H1 (cell line): Measurements from ENCODE around the gene DNMT3B. TPM values are rescaled to one million over a fixed set of nuclear protein-coding genes. Genes with fewer than 3 reads are reported as not detected.

Experiments
- CTCF ChIA-PET: fragments of 300-600 bp; sonication (Branson Sonifier 250); formaldehyde crosslinking; loops from one replicate; lab custom pipeline; 2021; ENCODE audit not compliant: partially characterized antibody; lab: Charles Lee
- POLR2A ChIA-PET: fragments of 300-600 bp; sonication (Branson Sonifier 250); formaldehyde crosslinking; loops from one replicate; lab custom pipeline; 2021; ENCODE audit warnings: inconsistent platforms; ENCODE audit not compliant: partially characterized antibody; lab: Charles Lee
- DNase-seq, 2 experiments: peaks; one replicate each; pipeline versions ENCODE4 v3.0.0 to v3.0.0-alpha.2; 2010 to 2022; ENCODE audit warnings: low spot score in 2 of 2, low read depth in 1 of 2, mixed read lengths in 1 of 2
- FAIRE-seq: peaks from 2 replicates; lab custom pipeline; 2011; peaks lifted over from hg19 to GRCh38; lab: Jason Lieb, UNC
- H2AFZ ChIP-seq: 2 replicates; pipeline ENCODE4 v1.8.1; 2012; ENCODE audit warnings: low read length, inconsistent platforms
- H2AK5ac ChIP-seq: 2 replicates; pipeline ENCODE4 v1.6.1; 2013; ENCODE audit warnings: low read depth, low read length
- H2BK120ac ChIP-seq: replicated peaks from 2 replicates; pipeline ENCODE3; 2013; ENCODE audit warnings: low read depth, low read length, inconsistent platforms
- H2BK12ac ChIP-seq: 2 replicates; pipeline ENCODE4 v1.6.1; 2013; ENCODE audit warnings: low read depth, low read length
- H2BK15ac ChIP-seq: 2 replicates; pipeline ENCODE4 v1.6.1; 2013; ENCODE audit warnings: low read length
- H2BK20ac ChIP-seq: 2 replicates; pipeline ENCODE4 v1.6.1; 2013; ENCODE audit warnings: low read length
- H2BK5ac ChIP-seq: 2 replicates; pipeline ENCODE4 v1.6.1; 2013; ENCODE audit warnings: low read depth, low read length
- H3K14ac ChIP-seq: 2 replicates; pipeline ENCODE4 v1.6.1; 2013; ENCODE audit warnings: inconsistent platforms; ENCODE audit not compliant: insufficient read length
- H3K18ac ChIP-seq: 2 replicates; pipeline ENCODE4 v1.6.1; 2013; ENCODE audit warnings: low read length; ENCODE audit errors: extremely low read depth
- H3K23ac ChIP-seq: 2 replicates; pipeline ENCODE4 v1.6.1; 2013; ENCODE audit warnings: inconsistent platforms; ENCODE audit not compliant: insufficient read length
- H3K23me2 ChIP-seq: 2 replicates; pipeline ENCODE4 v1.6.1; 2013; ENCODE audit warnings: low read depth, low read length
- H3K27ac ChIP-seq: 2 replicates; pipeline ENCODE4 v1.6.1; 2011; ENCODE audit warnings: low read depth, low read length, inconsistent platforms
- H3K27me3 ChIP-seq, 4 experiments: replicated peaks in 1 of 4; 1 replicate in 1 of 4; 2 replicates in 3 of 4; pipeline versions ENCODE4 v1.6.1 to v1.8.1; 2011 to 2013; ENCODE audit warnings: low read length in 3 of 4, mild to moderate bottlenecking in 3 of 4, inconsistent platforms in 2 of 4, mixed read lengths in 2 of 4, moderate library complexity in 1 of 4; ENCODE audit not compliant: control insufficient read depth in 3 of 4, insufficient read depth in 3 of 4; ENCODE audit errors: extremely low read depth in 1 of 4
- H3K36me3 ChIP-seq, 4 experiments: 2 replicates each; pipeline versions ENCODE4 v1.6.1 to v1.8.1; 2011 to 2013; ENCODE audit warnings: mild to moderate bottlenecking in 4 of 4, low read length in 3 of 4, moderate library complexity in 2 of 4, control low read depth in 1 of 4, inconsistent platforms in 1 of 4; ENCODE audit not compliant: insufficient read depth in 4 of 4, control insufficient read depth in 2 of 4
- H3K4ac ChIP-seq: replicated peaks from 2 replicates; pipeline ENCODE3; 2013; ENCODE audit warnings: low read length, low read depth, mixed read lengths, inconsistent platforms; ENCODE audit not compliant: insufficient read length
- H3K4me1 ChIP-seq, 4 experiments: replicated peaks in 1 of 4; 1 replicate in 1 of 4; 2 replicates in 3 of 4; pipeline versions ENCODE4 v1.6.1 to v1.8.1; 2011 to 2013; ENCODE audit warnings: low read length in 3 of 4, inconsistent platforms in 2 of 4, mixed read lengths in 1 of 4; ENCODE audit not compliant: insufficient read depth in 4 of 4, control insufficient read depth in 3 of 4
- H3K4me2 ChIP-seq, 2 experiments: 2 replicates each; pipeline versions ENCODE4 v1.6.1 to v1.8.1; 2011 to 2013; ENCODE audit warnings: low read depth in 2 of 2, low read length in 2 of 2, control low read depth in 1 of 2, inconsistent platforms in 1 of 2, mild to moderate bottlenecking in 1 of 2; ENCODE audit not compliant: insufficient read depth in 1 of 2
- H3K4me3 ChIP-seq, 4 experiments: fragments of 200-600, 300-600 bp in 1 of 4; sonication (generic), shearing (Covaris generic), sonication (Bioruptor Twin) in 1 of 4; 2 replicates each; pipeline versions ENCODE4 v1.5.1 to v1.8.1; 2011 to 2016; ENCODE audit warnings: low read length in 4 of 4, low read depth in 3 of 4, control low read depth in 2 of 4, inconsistent platforms in 2 of 4, mild to moderate bottlenecking in 2 of 4, mixed read lengths in 1 of 4, moderate library complexity in 1 of 4; ENCODE audit not compliant: insufficient read depth in 2 of 4; ENCODE audit errors: extremely low read depth in 1 of 4
- H3K56ac ChIP-seq: replicated peaks from 2 replicates; pipeline ENCODE3; 2013; ENCODE audit warnings: low read depth, mild to moderate bottlenecking, mixed read lengths, low read length, inconsistent platforms; ENCODE audit not compliant: insufficient read length
- H3K79me1 ChIP-seq: 2 replicates; pipeline ENCODE4 v1.6.1; 2013; ENCODE audit warnings: low read depth, low read length, control low read depth
- H3K79me2 ChIP-seq, 2 experiments: 2 replicates each; pipeline versions ENCODE4 v1.6.1 to v1.8.1; 2012 to 2013; ENCODE audit warnings: low read length in 2 of 2, mild to moderate bottlenecking in 2 of 2, inconsistent platforms in 1 of 2; ENCODE audit not compliant: insufficient read depth in 2 of 2, control insufficient read depth in 1 of 2
- H3K9ac ChIP-seq, 4 experiments: replicated peaks in 1 of 4; 1 replicate in 1 of 4; 2 replicates in 3 of 4; pipeline versions ENCODE4 v1.6.1 to v1.8.1; 2011 to 2013; ENCODE audit warnings: low read depth in 3 of 4, low read length in 3 of 4, control low read depth in 2 of 4, mild to moderate bottlenecking in 2 of 4, moderate library complexity in 2 of 4, inconsistent platforms in 1 of 4; ENCODE audit errors: extremely low read depth in 1 of 4
- H3K9me3 ChIP-seq, 2 experiments: 2 replicates each; pipeline versions ENCODE4 v1.6.1 to v1.8.1; 2012 to 2013; ENCODE audit warnings: mild to moderate bottlenecking in 2 of 2, moderate library complexity in 2 of 2, control low read depth in 1 of 2, inconsistent platforms in 1 of 2, low read depth in 1 of 2, low read length in 1 of 2, mixed read lengths in 1 of 2; ENCODE audit not compliant: insufficient read depth in 2 of 2
- H4K20me1 ChIP-seq, 2 experiments: replicated peaks in 1 of 2; 2 replicates each; pipeline versions ENCODE3 to v1.8.1; 2011 to 2013; ENCODE audit warnings: inconsistent platforms in 2 of 2, low read length in 2 of 2, mild to moderate bottlenecking in 1 of 2; ENCODE audit not compliant: insufficient read depth in 2 of 2, control insufficient read depth in 1 of 2
- H4K5ac ChIP-seq: 2 replicates; pipeline ENCODE4 v1.6.1; 2013; ENCODE audit warnings: low read length, low read depth, mixed read lengths, inconsistent platforms; ENCODE audit not compliant: insufficient read length
- H4K8ac ChIP-seq: 2 replicates; pipeline ENCODE4 v1.8.0; 2013; ENCODE audit warnings: mild to moderate bottlenecking, moderate library complexity, low read length, inconsistent platforms; ENCODE audit not compliant: insufficient read depth; ENCODE audit errors: extremely low read depth
- H4K91ac ChIP-seq: replicated peaks from 2 replicates; pipeline ENCODE3; 2013; ENCODE audit warnings: low read length, mixed read lengths, inconsistent platforms; ENCODE audit not compliant: insufficient read length
- BCL11A ChIP-seq, 2 experiments: IDR thresholded peaks; one replicate each; pipeline ENCODE4 v1.6.1; 2011; ENCODE audit warnings: low read depth in 2 of 2, low read length in 2 of 2, mild to moderate bottlenecking in 2 of 2
- NRF1 ChIP-seq: IDR thresholded peaks from 2 replicates; pipeline ENCODE4 v1.6.1; 2011; ENCODE audit warnings: mild to moderate bottlenecking, low read depth, low read length, improper control_type of control experiment
- POLR2AphosphoS5 ChIP-seq: IDR thresholded peaks from 2 replicates; pipeline ENCODE4 v1.6.1; 2011; ENCODE audit warnings: low read depth, low read length
- RAD21 ChIP-seq, 2 experiments: IDR thresholded peaks in 1 of 2; conservative IDR thresholded peaks in 1 of 2; 2 replicates each; pipeline ENCODE4 v1.6.1; 2011; ENCODE audit warnings: low read depth in 2 of 2, low read length in 2 of 2, improper control_type of control experiment in 1 of 2, inconsistent platforms in 1 of 2, mild to moderate bottlenecking in 1 of 2, moderate library complexity in 1 of 2
- RFX5 ChIP-seq: IDR thresholded peaks from 2 replicates; pipeline ENCODE4 v1.6.1; 2011; ENCODE audit warnings: low read depth, low read length, improper control_type of control experiment, borderline replicate concordance
- WGBS, 2 experiments: shearing (Covaris generic) in 1 of 2; methylation state at CpG; one replicate each; pipeline versions ENCODE4 v1.1.6 to v1.1.7; 2013 to 2015; ENCODE audit warnings: low lambda C conversion rate in 2 of 2, mixed read lengths in 2 of 2, inconsistent platforms in 1 of 2, low coverage in 1 of 2, missing lambda C conversion rate in 1 of 2; ENCODE audit not compliant: insufficient replicate concordance in 2 of 2, insufficient coverage in 1 of 2, insufficient read length in 1 of 2; ENCODE audit errors: extremely low coverage in 1 of 2, missing lambda C conversion rate in 1 of 2; 5-methylcytosine and 5-hydroxymethylcytosine counted together
- polyA plus RNA-seq, 7 experiments: library from polyadenylated mRNA; depleted of rRNA in 3 of 7; stranded (reverse) in 5 of 7; unstranded in 2 of 7; fragments of >200 nt in 5 of 7; fragments of 200-250 nt in 2 of 7; gene quantifications; 1 replicate in 5 of 7; 2 replicates in 1 of 7; 4 replicates in 1 of 7; pipeline versions ENCODE4 v1.2.1 to v1.2.3, GENCODE V29; 2011 to 2013; ENCODE audit warnings: missing spikeins in 2 of 7, mixed read lengths in 2 of 7
- total RNA-seq: library from RNA; stranded (reverse); fragmentation: NEBNext Ultra II Directional; extraction: Animal tissue kit (Norgen Biotek cat#: 25700); gene quantifications from 2 replicates; pipeline ENCODE4 v1.2.1, GENCODE V29; 2021

The DNMT3B gene
- total and polyA plus RNA-seq, 2 of the 8 experiments (the other 6 are each of a cell fraction or from before 2014, with no cell fraction given), result 433 to 1,016 TPM

DNA sequence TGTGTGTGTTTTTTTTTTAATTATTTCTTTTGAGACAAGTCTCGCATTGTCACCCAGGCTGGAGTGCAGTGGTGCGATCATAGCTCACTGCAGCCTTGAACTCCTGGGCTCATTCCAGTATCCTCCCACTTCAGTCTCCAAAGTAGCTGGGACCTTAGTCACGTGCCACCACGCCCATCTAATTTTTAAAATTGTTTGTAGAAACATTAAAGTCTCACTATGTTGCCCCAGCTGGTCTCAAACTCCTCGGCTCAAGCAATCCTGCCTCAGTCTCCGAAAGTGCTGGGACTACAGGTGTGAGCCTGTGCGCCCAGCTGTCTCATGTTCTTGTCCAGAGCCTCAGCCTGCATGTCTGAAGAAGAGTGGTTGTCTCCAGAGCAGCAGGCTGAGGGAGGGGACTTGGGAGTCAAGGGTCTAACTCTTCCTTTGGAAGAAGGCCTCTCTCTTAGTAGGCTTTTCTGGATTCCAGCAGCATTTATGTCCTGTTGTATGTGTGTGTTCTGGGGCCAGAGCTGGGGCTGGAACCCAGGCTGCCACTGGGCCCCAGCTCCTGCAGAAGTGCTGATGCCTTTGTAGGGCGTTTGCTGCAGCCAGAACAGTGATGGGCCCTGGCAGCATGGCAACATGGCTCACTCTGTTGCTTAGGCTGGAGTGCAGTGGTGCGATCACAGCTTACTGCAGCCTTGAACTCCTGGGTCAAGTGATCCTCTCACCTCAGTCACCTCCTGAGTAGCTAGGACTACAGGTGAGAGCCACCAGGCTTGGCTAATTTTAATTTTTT, 5.4 kb downstream of the DNMT3B start:
- H3K9me3 ChIP-seq, result no peaks in the 10 kb centered on the region
- no peak overlapping the region for H4K8ac ChIP-seq
- no peak overlapping the region for H2BK12ac ChIP-seq
- TF ChIP-seq RAD21 (IDR thresholded peaks at IDR 0.05 in 1 of 2, conservative IDR thresholded peaks at IDR 0.05 in 1 of 2; ENCODE audit: low read depth in 2 of 2, low read length in 2 of 2) (no peak), RFX5 (no peak), NRF1 (no peak), BCL11A (IDR thresholded peaks at IDR 0.05; ENCODE audit: low read depth in 2 of 2, low read length in 2 of 2) (no peak), POLR2AphosphoS5 (peak; percentile 57; the same call in 1 of the 2 replicates)
- no peaks in the 10 kb centered on the region for H3K79me1 ChIP-seq
- H3K9ac ChIP-seq, result no peak overlapping the region; a peak in 1 of 7 replicates
- H3K18ac ChIP-seq, result no peak overlapping the region
- peak overlapping the region; percentile 54 to 99; a peak in 3 of 4 replicates for H3K4me2 ChIP-seq
- H3K4me3 ChIP-seq, result peak overlapping the region in 3 of 4 experiments; percentile 11 to 46 (median 14); a peak in 4 of 8 replicates
- H2AFZ ChIP-seq, result no peak overlapping the region
- H4K20me1 ChIP-seq, result peaks cover 47 to 63% of the 10 kb centered on the region in 2 experiments
- H3K4ac ChIP-seq, result no peak overlapping the region
- no peak overlapping the region for H2AK5ac ChIP-seq
- H3K36me3 ChIP-seq, result peaks cover 9 to 91% (median 27%) of the 10 kb centered on the region in 4 experiments
- ChIA-PET POLR2A (interaction anchor here (0.6 to 14.6 kb wide), 11 partner anchors 10 to 93 kb away, joined by 3 to 239 read pairs (median 4); partner anchors contain the start of genes COMMD7 and MAPRE1), CTCF (interaction anchor here (0.6 to 5.9 kb wide), 10 partner anchors 8 to 246 kb away, joined by 3 to 70 read pairs (median 6); partner anchors contain the start of genes C20orf203 and COMMD7)
- no peak overlapping the region for H4K91ac ChIP-seq
- no peaks in the 10 kb centered on the region for H3K27me3 ChIP-seq
- peaks cover 81 to 98% of the 10 kb centered on the region in 2 experiments for H3K79me2 ChIP-seq
- no peak overlapping the region for H2BK15ac ChIP-seq
- no peak overlapping the region for H4K5ac ChIP-seq
- H2BK20ac ChIP-seq, result no peak overlapping the region
- no peak overlapping the region for H3K14ac ChIP-seq
- H2BK5ac ChIP-seq, result peak overlapping the region; percentile 61
- no peak for DNase-seq
- H3K27ac ChIP-seq, result no peak overlapping the region
- no peak overlapping the region for H2BK120ac ChIP-seq
- no peak for FAIRE-seq
- WGBS, 2 experiments, result 86% methylated on average over 9 of the region's 9 CpGs; no CpG with 5 or more reads in 1 of the 2 experiments
- no peak overlapping the region for H3K23ac ChIP-seq
- H3K4me1 ChIP-seq, result peaks cover 11 to 21% (median 17%) of the 10 kb centered on the region in 4 experiments; a peak in 6 of 7 replicates
- peaks cover 7% of the 10 kb centered on the region for H3K23me2 ChIP-seq
- H3K56ac ChIP-seq, result no peak overlapping the region
